BLaER1 treated with 17β-estradiol and CSF1 and Interleukin-3, amounts not matched to agents 10 nM and 100 nM (cell line): ENCODE results near the gene SLCO4C1.
A peak's percentile ranks its signal among the peaks of the same experiment; 100 is the strongest.

Source experiments
- H3K27ac ChIP-seq, 11 experiments: shearing (Covaris generic); formaldehyde crosslinking; 2 replicates each; pipeline ENCODE4 v1.8.1; 2022
- H3K27me3 ChIP-seq, 11 experiments: shearing (Covaris generic); formaldehyde crosslinking; 2 replicates each; pipeline ENCODE4 v1.8.1; 2022
- H3K36me3 ChIP-seq, 11 experiments: shearing (Covaris generic); formaldehyde crosslinking; 2 replicates each; pipeline ENCODE4 v1.8.1; 2022
- H3K4me1 ChIP-seq, 10 experiments: shearing (Covaris generic); formaldehyde crosslinking; 2 replicates each; pipeline ENCODE4 v1.8.1; 2022
- H3K4me2 ChIP-seq, 11 experiments: shearing (Covaris generic); formaldehyde crosslinking; 2 replicates each; pipeline ENCODE4 v1.8.1; 2022
- H3K4me3 ChIP-seq, 10 experiments: shearing (Covaris generic); formaldehyde crosslinking; 2 replicates each; pipeline ENCODE4 v1.8.1; 2022
- H3K9ac ChIP-seq, 11 experiments: shearing (Covaris generic); formaldehyde crosslinking; 2 replicates each; pipeline ENCODE4 v1.8.1; 2022
- H3K9me3 ChIP-seq, 11 experiments: shearing (Covaris generic); formaldehyde crosslinking; replicated peaks in 1 of 11; 2 replicates each; pipeline ENCODE4 v1.8.1; 2022
- H4K20me1 ChIP-seq, 11 experiments: shearing (Covaris generic); formaldehyde crosslinking; 2 replicates each; pipeline ENCODE4 v1.8.1; 2022
- Cebpa-rat ChIP-seq, 11 experiments: shearing (Covaris generic); IDR thresholded peaks; 2 replicates each; pipeline ENCODE4 v1.8.1; 2022

The SLCO4C1 gene

GRCh38 chr5:102283102-102283797, 12.8 kb downstream of the SLCO4C1 start:
- no peaks in the 10 kb centered on the region for H4K20me1 ChIP-seq
- peaks cover 0 to 12% (median 0%) of the 10 kb centered on the region in 11 experiments; a peak in 3 of 22 replicates for H3K27me3 ChIP-seq
- peak overlapping the region; percentile 47 to 93 (median 69); a peak in 21 of 22 replicates for H3K4me2 ChIP-seq
- no peak overlapping the region; a peak in 1 of 20 replicates for H3K4me3 ChIP-seq
- H3K36me3 ChIP-seq = no peaks in the 10 kb centered on the region
- peak overlapping the region in 9 of 11 experiments; percentile 62 to 92 (median 84); a peak in 18 of 22 replicates for H3K27ac ChIP-seq
- H3K9ac ChIP-seq = peak overlapping the region in 7 of 11 experiments; percentile 38 to 68 (median 59); a peak in 12 of 22 replicates
- peaks cover 20 to 68% (median 54%) of the 10 kb centered on the region in 10 experiments for H3K4me1 ChIP-seq
- TF ChIP-seq Cebpa-rat (IDR thresholded peaks at IDR 0.05) = peak in 2 of 11 experiments; percentile 85 to 88; a peak in 6 of 22 replicates
- peaks cover 0 to 14% (median 0%) of the 10 kb centered on the region in 11 experiments; a peak in 9 of 22 replicates for H3K9me3 ChIP-seq

DNA sequence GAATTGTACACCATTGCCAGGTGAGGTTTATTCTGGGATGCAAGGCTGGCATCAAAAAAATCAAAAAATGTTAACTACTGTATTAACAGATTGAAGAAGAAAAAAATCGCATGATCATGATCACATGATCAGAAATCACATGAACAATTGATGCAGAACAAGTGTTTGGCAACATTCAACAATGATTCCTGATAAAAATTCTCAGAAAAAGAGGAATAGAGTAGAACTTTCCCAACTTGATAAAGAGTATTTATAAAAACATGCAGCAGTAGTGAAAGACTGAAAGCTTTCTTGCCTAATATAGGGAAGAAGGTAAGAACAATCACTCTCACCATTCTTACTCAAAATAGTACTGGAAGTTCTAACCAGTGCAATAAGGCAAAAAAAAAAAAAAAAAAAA, 16.4 kb downstream of the SLCO4C1 start:
- Histone ChIP-seq H3K27me3 (peaks cover 0 to 8% (median 0%) of the 10 kb centered on the region in 11 experiments; a peak in 2 of 22 replicates), H3K4me3 (no peak overlapping the region), H4K20me1 (no peaks in the 10 kb centered on the region), H3K36me3 (no peaks in the 10 kb centered on the region), H3K9ac (no peak overlapping the region), H3K4me2 (peak overlapping the region in 2 of 11 experiments; percentile 10 to 28; a peak in 2 of 22 replicates), H3K27ac (peak overlapping the region in 3 of 11 experiments; percentile 24 to 35 (median 30); a peak in 3 of 22 replicates), H3K4me1 (peaks cover 18 to 46% (median 32%) of the 10 kb centered on the region in 10 experiments), H3K9me3 (peaks cover 0 to 14% (median 0%) of the 10 kb centered on the region in 11 experiments; a peak in 9 of 22 replicates)
- TF ChIP-seq Cebpa-rat (IDR thresholded peaks at IDR 0.05) = no peak

- Histone ChIP-seq H3K27me3 (no peaks in the 10 kb centered on the region), H3K9me3 (peaks cover 0 to 14% (median 0%) of the 10 kb centered on the region in 11 experiments; a peak in 9 of 22 replicates), H3K27ac (peak overlapping the region in 3 of 11 experiments; percentile 7 to 56 (median 46); a peak in 4 of 22 replicates), H3K4me3 (no peak overlapping the region), H3K4me1 (peaks cover 4 to 32% (median 17%) of the 10 kb centered on the region in 10 experiments; a peak in 19 of 20 replicates), H4K20me1 (no peaks in the 10 kb centered on the region), H3K9ac (no peak overlapping the region), H3K36me3 (no peaks in the 10 kb centered on the region), H3K4me2 (peak overlapping the region in 4 of 11 experiments; percentile 6 to 55 (median 16); a peak in 5 of 22 replicates)
- no peak for TF ChIP-seq Cebpa-rat (IDR thresholded peaks at IDR 0.05)
These were observed 17.9 kb downstream of the SLCO4C1 start for GRCh38 chr5:102278231-102278630.

- Histone ChIP-seq H3K4me2 (peak overlapping the region in 3 of 11 experiments; percentile 29 to 55 (median 37); a peak in 4 of 22 replicates), H3K9me3 (peaks cover 0 to 14% (median 0%) of the 10 kb centered on the region in 11 experiments; a peak in 9 of 22 replicates)
- TF ChIP-seq Cebpa-rat (IDR thresholded peaks at IDR 0.05) = no peak
These were observed 18.9 kb downstream of the SLCO4C1 start for GRCh38 chr5:102277144-102277543.

GRCh38 chr5:102271759-102272158, 24.3 kb downstream of the SLCO4C1 start:
- H3K27me3 ChIP-seq = no peaks in the 10 kb centered on the region
- H3K4me3 ChIP-seq = no peak overlapping the region

More at GRCh38 chr5:102277144-102277543, 18.9 kb downstream of the SLCO4C1 start:
- no peaks in the 10 kb centered on the region for H3K27me3 ChIP-seq
- peak overlapping the region in 4 of 11 experiments; percentile 10 to 46 (median 15); a peak in 5 of 22 replicates for H3K27ac ChIP-seq
- no peak overlapping the region for H3K4me3 ChIP-seq
- H3K36me3 ChIP-seq = no peaks in the 10 kb centered on the region
- peaks cover 0 to 22% (median 8%) of the 10 kb centered on the region in 10 experiments; a peak in 9 of 20 replicates for H3K4me1 ChIP-seq
- no peak overlapping the region for H3K9ac ChIP-seq
- H4K20me1 ChIP-seq = no peaks in the 10 kb centered on the region

GRCh38 chr5:102270036-102270435, 26.0 kb downstream of the SLCO4C1 start:
- Histone ChIP-seq H3K4me3 (no peak overlapping the region), H3K9ac (no peak overlapping the region), H3K4me1 (no peaks in the 10 kb centered on the region), H4K20me1 (no peaks in the 10 kb centered on the region), H3K27me3 (no peaks in the 10 kb centered on the region), H3K36me3 (no peaks in the 10 kb centered on the region), H3K9me3 (peaks cover 0 to 18% (median 11%) of the 10 kb centered on the region in 11 experiments; a peak in 8 of 22 replicates), H3K4me2 (no peak overlapping the region), H3K27ac (no peak overlapping the region)
- TF ChIP-seq Cebpa-rat (IDR thresholded peaks at IDR 0.05) = no peak

More at GRCh38 chr5:102271759-102272158, 24.3 kb downstream of the SLCO4C1 start:
- no peak for TF ChIP-seq Cebpa-rat (IDR thresholded peaks at IDR 0.05)
- Histone ChIP-seq H3K9me3 (peaks cover 0 to 18% (median 11%) of the 10 kb centered on the region in 11 experiments; a peak in 8 of 22 replicates), H4K20me1 (no peaks in the 10 kb centered on the region), H3K36me3 (no peaks in the 10 kb centered on the region), H3K9ac (no peak overlapping the region), H3K4me2 (no peak overlapping the region), H3K27ac (no peak overlapping the region), H3K4me1 (peaks cover 0 to 1% (median 0%) of the 10 kb centered on the region in 10 experiments; a peak in 2 of 20 replicates)

GRCh38 chr5:102262688-102263087, 33.4 kb downstream of the SLCO4C1 start:
- H3K27ac ChIP-seq = no peak overlapping the region
- H3K4me1 ChIP-seq = no peaks in the 10 kb centered on the region
- H4K20me1 ChIP-seq = no peaks in the 10 kb centered on the region

DNA sequence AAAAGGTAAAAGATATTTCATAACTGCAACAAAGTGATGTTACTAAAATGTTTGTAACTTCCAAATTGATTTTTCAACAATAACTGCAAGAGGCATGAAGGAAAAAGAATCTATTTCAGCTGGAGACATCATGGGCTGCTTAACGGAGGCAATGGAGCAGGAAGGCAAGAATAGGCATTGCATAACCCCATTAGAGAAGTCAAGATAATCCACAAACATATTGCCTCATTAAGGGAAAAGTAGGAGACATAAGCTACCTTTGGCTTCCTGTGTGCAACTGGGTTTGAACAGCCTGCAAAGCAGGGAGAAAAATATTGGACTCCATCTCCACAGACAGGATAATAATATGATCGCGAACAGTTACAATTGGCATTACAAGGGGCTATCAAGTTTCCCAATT, 46.7 kb downstream of the SLCO4C1 start:
- no peaks in the 10 kb centered on the region for H4K20me1 ChIP-seq
- H3K27me3 ChIP-seq = no peaks in the 10 kb centered on the region
- no peak overlapping the region for H3K4me3 ChIP-seq
- no peaks in the 10 kb centered on the region for H3K4me1 ChIP-seq
- no peaks in the 10 kb centered on the region for H3K9me3 ChIP-seq
- no peaks in the 10 kb centered on the region for H3K36me3 ChIP-seq
- H3K9ac ChIP-seq = no peak overlapping the region
- H3K4me2 ChIP-seq = no peak overlapping the region
- H3K27ac ChIP-seq = no peak overlapping the region
- no peak for TF ChIP-seq Cebpa-rat (IDR thresholded peaks at IDR 0.05)

More at GRCh38 chr5:102262688-102263087, 33.4 kb downstream of the SLCO4C1 start:
- no peak overlapping the region for H3K9ac ChIP-seq
- TF ChIP-seq Cebpa-rat (IDR thresholded peaks at IDR 0.05) = no peak
- no peak overlapping the region for H3K4me3 ChIP-seq
- no peaks in the 10 kb centered on the region for H3K36me3 ChIP-seq
- H3K9me3 ChIP-seq = no peaks in the 10 kb centered on the region
- H3K27me3 ChIP-seq = no peaks in the 10 kb centered on the region
- H3K4me2 ChIP-seq = no peak overlapping the region

GRCh38 chr5:102243213-102243612, 52.9 kb downstream of the SLCO4C1 start:
- Histone ChIP-seq H3K4me2 (no peak overlapping the region), H3K9me3 (peaks cover 0 to 4% (median 0%) of the 10 kb centered on the region in 11 experiments; a peak in 2 of 22 replicates), H3K9ac (no peak overlapping the region), H3K4me3 (no peak overlapping the region), H4K20me1 (no peaks in the 10 kb centered on the region), H3K4me1 (no peaks in the 10 kb centered on the region), H3K27ac (no peak overlapping the region), H3K27me3 (no peaks in the 10 kb centered on the region), H3K36me3 (no peaks in the 10 kb centered on the region)
- TF ChIP-seq Cebpa-rat (IDR thresholded peaks at IDR 0.05) = no peak
